ENCODE results near the gene EFNA4.
A peak's percentile ranks its signal among the peaks of the same experiment; 100 is the strongest.

DNA sequence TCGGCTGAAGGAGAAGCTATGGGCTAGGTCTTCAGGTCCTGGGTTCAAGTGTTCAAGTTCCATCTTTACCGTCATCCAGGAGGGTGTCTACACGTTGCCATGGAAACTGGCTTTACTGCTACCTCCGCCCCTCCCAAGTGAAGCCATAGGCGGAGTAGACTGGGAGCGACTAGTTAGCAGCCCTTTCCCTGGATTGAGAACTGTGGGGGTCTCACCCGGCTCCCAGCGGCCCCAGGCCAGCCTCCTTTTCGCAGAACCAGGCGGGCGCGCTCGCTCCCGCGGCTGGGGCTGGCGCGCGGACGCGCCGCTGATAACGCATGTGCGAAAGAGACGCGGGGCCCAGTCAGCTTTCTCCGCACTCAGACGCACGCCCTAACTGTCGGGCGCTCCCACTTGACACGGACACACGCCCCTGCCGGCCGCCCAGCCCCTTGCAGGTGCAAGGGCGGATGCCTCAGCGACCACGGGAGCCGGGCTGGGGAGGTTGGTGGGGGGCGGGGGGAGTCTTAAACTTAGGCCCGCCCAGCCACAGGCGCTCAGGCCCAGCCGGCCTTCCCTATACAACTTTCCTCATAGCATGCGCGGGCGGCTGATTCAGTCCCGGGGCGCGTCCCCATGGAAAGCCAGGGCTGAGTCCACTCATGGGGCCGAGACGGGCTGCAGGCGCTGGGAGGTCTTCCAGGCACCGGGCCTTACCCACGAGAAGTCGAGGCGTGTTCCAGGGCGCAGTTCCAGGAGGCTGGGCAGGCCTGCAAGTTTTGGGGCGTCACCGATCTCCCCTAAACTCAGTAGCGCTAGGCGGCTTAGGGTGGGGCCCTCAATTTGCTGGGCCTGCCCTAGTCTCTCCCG is 7.4 kb downstream of the EFNA4 start:
- TF ChIP-seq, protein P1, sequence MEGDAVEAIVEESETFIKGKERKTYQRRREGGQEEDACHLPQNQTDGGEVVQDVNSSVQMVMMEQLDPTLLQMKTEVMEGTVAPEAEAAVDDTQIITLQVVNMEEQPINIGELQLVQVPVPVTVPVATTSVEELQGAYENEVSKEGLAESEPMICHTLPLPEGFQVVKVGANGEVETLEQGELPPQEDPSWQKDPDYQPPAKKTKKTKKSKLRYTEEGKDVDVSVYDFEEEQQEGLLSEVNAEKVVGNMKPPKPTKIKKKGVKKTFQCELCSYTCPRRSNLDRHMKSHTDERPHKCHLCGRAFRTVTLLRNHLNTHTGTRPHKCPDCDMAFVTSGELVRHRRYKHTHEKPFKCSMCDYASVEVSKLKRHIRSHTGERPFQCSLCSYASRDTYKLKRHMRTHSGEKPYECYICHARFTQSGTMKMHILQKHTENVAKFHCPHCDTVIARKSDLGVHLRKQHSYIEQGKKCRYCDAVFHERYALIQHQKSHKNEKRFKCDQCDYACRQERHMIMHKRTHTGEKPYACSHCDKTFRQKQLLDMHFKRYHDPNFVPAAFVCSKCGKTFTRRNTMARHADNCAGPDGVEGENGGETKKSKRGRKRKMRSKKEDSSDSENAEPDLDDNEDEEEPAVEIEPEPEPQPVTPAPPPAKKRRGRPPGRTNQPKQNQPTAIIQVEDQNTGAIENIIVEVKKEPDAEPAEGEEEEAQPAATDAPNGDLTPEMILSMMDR (IDR thresholded peaks at IDR 0.05) = peak; percentile 63
- TF ChIP-seq EZH2 (IDR thresholded peaks at IDR 0.05) (no peak), EZH2phosphoT487 (IDR thresholded peaks at IDR 0.05) (no peak)
